Activated CD8-positive, alpha-beta memory T cell treated with anti-CD3 and anti-CD28 coated beads, Interleukin-2, amount 50 U/mL, for 24 hours (primary cell): Measurements from ENCODE around the gene TSPYL1.

ENCODE experiments used
- DNase-seq: peaks from one replicate; pipeline ENCODE4 v3.0.0-alpha.2; 2020; ENCODE audit errors: extremely low read depth

TSPYL1 gene

GRCh38 chr6:116258520-116258919 is 21.2 kb downstream of the TSPYL1 start:
- DNase-seq = no peak

DNA sequence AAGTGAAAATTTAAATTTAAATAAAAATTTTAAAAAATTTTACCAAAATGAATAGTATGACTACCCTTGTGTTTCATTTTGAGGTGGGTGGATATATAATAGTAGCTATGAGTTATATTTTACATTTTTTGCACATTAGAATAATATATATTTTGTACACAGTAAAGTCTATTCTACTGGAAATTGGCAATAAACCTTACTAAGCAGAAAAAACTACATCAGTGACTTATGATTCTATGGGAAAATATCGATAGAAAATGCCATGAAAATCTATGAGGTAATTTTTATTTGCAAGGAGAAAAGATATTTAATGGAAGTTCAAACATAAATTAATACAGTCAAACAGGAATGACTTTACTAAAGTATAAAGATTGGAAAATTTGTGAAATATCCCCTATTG is 23.0 kb downstream of the TSPYL1 start:
- DNase-seq = no peak

GRCh38 chr6:116255246-116255800 is 24.4 kb downstream of the TSPYL1 start:
- no peak for DNase-seq

DNA sequence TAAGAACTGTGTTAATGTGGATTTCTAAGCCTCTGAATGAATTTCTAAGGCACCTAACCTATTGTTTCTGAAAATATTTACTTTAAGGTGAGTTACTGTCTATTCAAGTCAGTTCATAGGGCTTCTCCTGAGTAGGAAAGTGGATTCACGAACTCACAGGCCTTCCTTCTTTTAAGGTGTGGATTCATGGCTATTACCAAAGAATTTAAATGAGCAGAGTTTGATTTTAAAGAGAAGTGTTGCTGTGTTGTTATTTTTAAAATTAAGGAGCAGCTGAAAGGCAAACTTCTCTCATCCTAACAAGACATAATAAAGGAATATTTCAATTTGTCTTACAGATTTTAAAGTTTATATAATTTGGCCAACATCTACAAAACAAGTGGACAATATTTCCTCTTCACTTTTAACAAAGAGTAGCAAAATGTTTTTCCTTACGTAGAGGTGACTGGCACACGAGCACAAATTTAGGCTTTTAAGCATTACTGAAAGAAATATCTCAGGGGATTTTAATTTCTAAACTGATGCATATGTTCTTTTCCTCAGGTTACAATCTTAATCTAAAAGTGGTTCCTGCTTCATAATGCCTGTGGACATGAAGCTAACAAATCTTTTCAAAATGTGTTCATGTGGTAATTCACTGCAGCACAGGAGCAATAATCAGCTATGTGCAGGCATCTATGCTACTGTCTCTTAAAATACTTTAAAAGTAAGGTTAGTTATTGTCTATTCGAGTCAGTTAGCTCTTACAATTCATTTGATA is 25.3 kb downstream of the TSPYL1 start:
- no peak for DNase-seq

DNA sequence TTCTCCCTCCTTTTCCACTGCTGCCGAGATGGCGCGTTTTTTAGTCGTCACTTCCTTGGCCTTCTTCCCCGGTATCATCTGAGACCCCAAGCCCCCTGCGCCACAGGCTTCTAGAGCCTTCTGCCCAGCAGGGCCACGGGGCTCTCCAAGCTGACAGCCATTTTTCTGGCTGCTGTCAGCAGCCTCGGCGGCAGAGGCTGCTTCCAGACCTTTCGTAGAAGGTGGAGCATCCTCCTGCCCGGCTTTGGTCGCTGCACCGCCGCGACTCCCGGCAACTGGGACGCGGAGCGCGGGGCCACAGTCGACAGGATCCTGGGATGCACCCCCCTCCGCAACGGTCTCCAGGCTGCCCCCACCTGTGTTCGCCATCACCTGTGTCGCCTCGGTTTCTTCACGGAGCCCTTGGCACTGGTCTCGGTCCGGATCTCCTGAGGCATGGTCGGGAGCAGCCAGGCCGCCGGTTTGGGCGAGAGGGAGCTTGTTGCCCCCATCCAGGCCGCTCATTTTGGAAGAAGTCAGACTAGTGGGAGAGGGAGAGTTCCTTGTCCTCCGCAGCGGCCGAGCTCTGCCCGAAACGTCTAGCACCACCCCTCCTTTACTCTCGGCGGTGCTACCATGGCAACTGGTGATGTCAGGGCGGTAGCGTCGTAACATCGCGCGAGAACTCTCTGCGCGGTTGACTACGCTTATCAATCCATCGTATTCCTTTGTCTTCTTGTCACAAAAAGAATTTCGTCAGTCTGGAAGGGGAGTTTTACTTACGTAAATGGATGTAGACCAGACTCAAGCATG is 26.0 kb downstream of the TSPYL1 start, which contains the start of gene TSPYL4:
Gene TSPYL4 (minus strand): TSS at position 571 of the 792 bp plus-strand sequence. CDS start 67 bp downstream, at position 504.
- peak; percentile 72 for DNase-seq

DNA sequence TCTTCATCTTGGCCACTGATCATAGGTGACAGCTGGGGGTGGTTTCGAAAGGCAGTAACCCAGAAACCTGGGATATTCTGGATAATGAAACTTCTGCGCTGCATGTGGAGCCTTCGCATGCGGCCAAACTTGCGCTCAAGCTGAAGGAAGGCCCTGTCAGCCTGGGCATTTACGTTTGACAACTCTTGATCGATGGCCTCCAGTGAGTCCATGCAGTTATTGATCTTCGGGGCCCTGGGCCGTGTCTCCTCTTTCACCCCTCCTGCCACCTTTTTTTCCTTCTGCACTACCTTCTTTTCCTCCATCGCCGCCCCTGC is 26.6 kb downstream of the TSPYL1 start:
- DNase-seq = no peak

DNA sequence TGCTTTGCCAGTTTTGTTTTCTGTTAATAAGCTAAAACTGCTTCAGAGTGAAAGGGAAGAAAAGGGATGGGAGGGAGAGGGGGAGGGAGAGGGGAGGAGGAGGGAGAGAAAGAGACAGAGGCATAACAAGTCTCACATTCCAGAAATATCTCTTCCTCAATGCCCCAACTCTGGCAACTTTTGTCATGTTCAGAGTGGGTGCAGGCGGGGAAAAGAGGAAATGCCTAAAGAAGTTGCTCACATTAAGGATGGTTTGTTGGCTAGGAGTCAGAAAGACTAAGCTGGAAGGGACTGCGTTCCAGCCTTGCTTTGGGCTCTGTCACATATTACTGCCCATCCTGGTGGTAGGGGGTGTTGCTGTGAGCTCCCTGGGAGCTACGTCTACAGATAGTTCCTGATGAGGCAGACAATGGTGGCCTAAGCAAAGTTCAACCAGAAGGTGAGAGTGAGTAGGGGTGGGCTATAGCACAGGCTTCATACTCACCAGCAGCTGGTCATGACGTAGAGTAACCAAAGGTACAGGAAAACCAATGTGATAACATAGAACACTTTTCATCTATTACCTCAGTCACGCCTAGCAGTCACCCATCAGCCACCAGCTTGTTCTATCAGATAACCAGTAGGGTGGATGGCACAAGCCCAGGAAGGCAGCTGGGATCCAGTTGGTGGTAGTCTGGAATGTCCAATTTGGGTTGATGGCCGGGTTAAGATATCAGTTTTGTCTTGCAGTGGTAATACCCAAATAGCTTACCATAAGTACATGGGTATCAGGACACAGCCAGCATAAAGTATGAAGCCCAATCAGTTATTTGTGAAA is 28.0 kb downstream of the TSPYL1 start:
- DNase-seq = no peak

GRCh38 chr6:116248577-116248976 is 31.2 kb downstream of the TSPYL1 start:
- DNase-seq = no peak

- no peak for DNase-seq
Measured at GRCh38 chr6:116247285-116247684, 32.4 kb downstream of the TSPYL1 start.

DNA sequence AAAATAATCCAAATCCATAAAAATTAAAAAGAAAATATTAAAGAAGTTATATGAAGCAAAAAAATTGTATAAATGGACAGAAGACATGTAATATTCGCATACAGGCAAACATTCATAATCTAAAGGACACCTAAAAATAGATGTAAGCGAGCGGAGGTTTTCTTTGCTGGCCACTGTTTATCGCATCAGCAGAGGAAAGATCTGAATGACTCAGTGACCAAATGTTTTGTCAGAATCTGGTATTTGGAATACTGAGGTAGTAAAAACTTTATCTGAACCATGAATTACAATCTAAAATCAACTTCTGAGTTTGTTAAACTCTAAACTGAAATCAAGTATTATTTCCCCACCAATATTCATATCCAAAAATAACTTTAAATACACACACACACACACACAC is 33.6 kb downstream of the TSPYL1 start:
- no peak for DNase-seq

GRCh38 chr6:116244284-116244683 is 35.4 kb downstream of the TSPYL1 start:
- DNase-seq = no peak

- DNase-seq = no peak
Measured at GRCh38 chr6:116239856-116240255, 39.9 kb downstream of the TSPYL1 start.

- DNase-seq = no peak
Measured at GRCh38 chr6:116239256-116239655, 40.5 kb downstream of the TSPYL1 start.

GRCh38 chr6:116238083-116238482 is 41.6 kb downstream of the TSPYL1 start:
- no peak for DNase-seq

- DNase-seq = no peak
Measured at GRCh38 chr6:116234689-116235088, 45.0 kb downstream of the TSPYL1 start.

DNA sequence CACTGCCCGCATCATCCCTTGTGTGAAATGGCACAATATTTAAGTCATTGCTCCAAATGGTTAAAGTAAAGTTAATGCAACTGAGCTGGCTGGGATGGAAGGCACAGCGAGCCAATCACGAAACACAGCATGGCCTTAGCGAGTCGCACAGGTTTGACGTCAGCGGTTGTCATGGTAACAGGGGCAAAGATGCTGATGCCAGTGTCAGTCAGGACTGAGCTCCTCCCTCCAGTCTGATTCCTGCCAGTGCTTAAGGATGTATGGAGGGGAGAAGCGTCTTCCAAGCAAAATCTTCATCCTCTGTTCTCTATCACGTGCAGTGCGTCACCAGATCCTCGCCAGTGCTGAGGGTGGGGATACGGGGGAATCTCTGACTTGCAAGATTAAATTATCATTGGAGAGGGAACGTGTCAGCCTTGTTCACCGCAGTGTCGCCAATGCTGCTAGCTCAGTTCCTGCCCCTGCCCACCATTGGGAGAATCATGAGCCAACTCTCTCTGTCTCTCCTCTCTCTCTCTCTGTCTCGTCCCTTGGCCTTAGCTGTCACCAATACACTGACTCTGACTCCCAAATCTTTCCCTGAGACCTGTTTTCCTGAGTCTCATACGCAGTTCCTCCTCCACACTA is 50.3 kb downstream of the TSPYL1 start:
- DNase-seq = no peak
